Suprapubic skin (tissue), 4 donors: ENCODE data around the gene GPD1. TPM values are rescaled to one million over a fixed set of nuclear protein-coding genes. Genes with fewer than 3 reads are reported as not detected.
"Not testable (repeated sequence)": the region's sequence is repeated elsewhere in the genome, so short reads cannot be mapped to it uniquely, and the experiment has no call there.

Experiments
- DNase-seq, 2 donors: peaks; one replicate each; pipeline ENCODE4 v3.0.0-alpha.2; 2019; ENCODE audit warnings: low spot score in 2 of 2
- H3K27ac ChIP-seq: fragments of 200-600 bp; sonication (generic); one replicate; pipeline ENCODE4 v1.5.1; 2019
- H3K27me3 ChIP-seq: fragments of 200-600 bp; sonication (generic); one replicate; pipeline ENCODE4 v1.5.1; 2019
- H3K36me3 ChIP-seq: fragments of 200-600 bp; sonication (generic); one replicate; pipeline ENCODE4 v1.5.1; 2019
- H3K4me1 ChIP-seq: fragments of 200-600 bp; sonication (generic); one replicate; pipeline ENCODE4 v1.5.1; 2019
- H3K4me3 ChIP-seq: fragments of 200-600 bp; sonication (generic); one replicate; pipeline ENCODE4 v1.5.1; 2019; ENCODE audit warnings: mild to moderate bottlenecking
- H3K9me3 ChIP-seq: fragments of 200-600 bp; sonication (generic); one replicate; pipeline ENCODE4 v1.5.1; 2019
- CTCF ChIP-seq, 2 donors: fragments of 200-600 bp in 1 of 2; fragments of 450-650 bp in 1 of 2; sonication (generic) in 1 of 2; IDR thresholded peaks; one replicate each; pipeline ENCODE4 v1.5.1; 2016 to 2019; ENCODE audit warnings: antibody characterized with exemption in 2 of 2, mild to moderate bottlenecking in 1 of 2, moderate library complexity in 1 of 2
- EP300 ChIP-seq: sonication (generic); formaldehyde crosslinking; IDR thresholded peaks from one replicate; pipeline ENCODE4 v1.6.1; 2017; ENCODE audit warnings: antibody characterized with exemption
- POLR2A ChIP-seq, 2 donors: fragments of 450-650 bp; IDR thresholded peaks; one replicate each; pipeline ENCODE4 v1.6.1; 2017; ENCODE audit warnings: antibody characterized with exemption in 2 of 2, mild to moderate bottlenecking in 2 of 2, moderate library complexity in 2 of 2
- POLR2AphosphoS5 ChIP-seq, 3 donors: sonication (generic); formaldehyde crosslinking; IDR thresholded peaks; one replicate each; pipeline ENCODE4 v1.6.1; 2017; ENCODE audit warnings: antibody characterized with exemption in 3 of 3
- WGBS: methylation state at CpG from one replicate; pipeline ENCODE4 v1.1.5; 2018; 5-methylcytosine and 5-hydroxymethylcytosine counted together
- total RNA-seq, 4 donors: library from RNA; depleted of rRNA; stranded (reverse); fragments of >200 nt; gene quantifications; one replicate each; pipeline ENCODE4 v1.1.0, GENCODE V29; 2016

The GPD1 gene
- total RNA-seq, 4 donors from 2014 or later, result 49.5 to 74.5 (median 61.8) TPM

GRCh38 chr12:50151047-50151687 lies 47.4 kb downstream of the GPD1 start:
- no peak for TF ChIP-seq POLR2AphosphoS5 (IDR thresholded peaks at IDR 0.05)
- TF ChIP-seq CTCF (IDR thresholded peaks at IDR 0.05), result no peak
- no peak for TF ChIP-seq POLR2A (IDR thresholded peaks at IDR 0.05)
- TF ChIP-seq EP300, result no peak
- H3K4me3 ChIP-seq, result no peak overlapping the region
- no peaks in the 10 kb centered on the region for H3K4me1 ChIP-seq
- DNase-seq, result no peak
- no peaks in the 10 kb centered on the region for H3K36me3 ChIP-seq
- 57% methylated on average over 1 of the region's 1 CpG for WGBS
- H3K27ac ChIP-seq, result no peak overlapping the region
- H3K9me3 ChIP-seq, result no peaks in the 10 kb centered on the region
- no peaks in the 10 kb centered on the region for H3K27me3 ChIP-seq

DNA sequence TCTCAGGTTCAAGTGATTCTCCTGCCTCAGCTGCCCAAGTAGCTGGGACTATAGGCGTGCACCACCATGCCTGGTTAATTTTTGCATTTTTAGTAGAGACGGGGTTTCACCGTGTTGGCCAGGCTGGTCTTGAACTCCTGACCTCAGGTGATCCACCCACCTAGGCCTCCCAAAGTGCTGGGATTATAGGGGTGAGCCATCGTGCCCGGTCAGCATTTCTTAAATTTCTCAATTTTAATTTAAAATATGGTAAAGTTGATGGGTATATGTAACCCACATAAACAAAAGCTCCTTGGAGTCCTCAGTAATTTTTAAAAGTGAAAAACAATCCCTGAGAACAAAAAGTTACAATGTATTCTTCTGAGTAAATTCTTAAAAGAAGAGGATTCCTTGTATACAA lies 51.1 kb downstream of the GPD1 start:
- not testable (repeated sequence) for H3K4me3 ChIP-seq, H3K4me1 ChIP-seq, DNase-seq, H3K27ac ChIP-seq, H3K9me3 ChIP-seq, H3K36me3 ChIP-seq, H3K27me3 ChIP-seq
- 96% methylated on average over 5 of the region's 5 CpGs for WGBS

GRCh38 chr12:50156641-50157040 lies 52.8 kb downstream of the GPD1 start:
- H3K36me3 ChIP-seq, result no peaks in the 10 kb centered on the region
- H3K9me3 ChIP-seq, result no peaks in the 10 kb centered on the region
- no peak for DNase-seq
- H3K27me3 ChIP-seq, result no peaks in the 10 kb centered on the region
- TF ChIP-seq CTCF (IDR thresholded peaks at IDR 0.05) (no peak), EP300 (no peak), POLR2A (IDR thresholded peaks at IDR 0.05) (no peak), POLR2AphosphoS5 (IDR thresholded peaks at IDR 0.05) (no peak)
- H3K4me3 ChIP-seq, result no peak overlapping the region
- no peak overlapping the region for H3K27ac ChIP-seq
- H3K4me1 ChIP-seq, result no peaks in the 10 kb centered on the region

GRCh38 chr12:50157259-50157658 lies 53.5 kb downstream of the GPD1 start:
- H3K4me3 ChIP-seq, result no peak overlapping the region
- no peaks in the 10 kb centered on the region for H3K4me1 ChIP-seq
- WGBS, result 84% methylated on average over 2 of the region's 2 CpGs
- no peak for TF ChIP-seq CTCF (IDR thresholded peaks at IDR 0.05)
- no peak for TF ChIP-seq EP300
- DNase-seq, result no peak
- H3K36me3 ChIP-seq, result no peaks in the 10 kb centered on the region
- H3K27ac ChIP-seq, result no peak overlapping the region
- no peaks in the 10 kb centered on the region for H3K9me3 ChIP-seq
- H3K27me3 ChIP-seq, result no peaks in the 10 kb centered on the region

- Histone ChIP-seq H3K36me3 (no peaks in the 10 kb centered on the region), H3K27me3 (no peaks in the 10 kb centered on the region), H3K4me1 (peaks cover 8% of the 10 kb centered on the region), H3K27ac (no peak overlapping the region), H3K9me3 (no peaks in the 10 kb centered on the region), H3K4me3 (no peak overlapping the region)
- TF ChIP-seq CTCF (IDR thresholded peaks at IDR 0.05), result no peak
- TF ChIP-seq POLR2AphosphoS5 (IDR thresholded peaks at IDR 0.05), result no peak
- no peak for TF ChIP-seq EP300
- TF ChIP-seq POLR2A (IDR thresholded peaks at IDR 0.05), result no peak
- no peak for DNase-seq
These were observed 56.8 kb downstream of the GPD1 start for GRCh38 chr12:50160643-50161042.

Other genes starting within 250 kb of the GPD1 start
- gene FAIM2, start 200.1 kb upstream of the GPD1 start, total RNA-seq, result under 1 TPM in 3 of 4 donors, not detected in 1; 0.38 to 0.65 (median 0.56) TPM
- gene AQP2, start 153.3 kb upstream of the GPD1 start, total RNA-seq, result under 1 TPM in 1 of 4 donors, not detected in 3; 0.15 TPM
- 100 to 1,000 TPM; 128 to 258 (median 196) TPM for gene AQP5, start 142.1 kb upstream of the GPD1 start, total RNA-seq
- gene AQP6, start 131.1 kb upstream of the GPD1 start, total RNA-seq, result not detected
- 10 to 100 TPM; 13.8 to 20.4 (median 16.2) TPM for gene RACGAP1, start 78.5 kb upstream of the GPD1 start, total RNA-seq
- 1 to 10 TPM in 3 of 4 donors, under 1 TPM in 1; 0.59 to 2.2 (median 1.5) TPM for gene ASIC1, start 46.4 kb upstream of the GPD1 start, total RNA-seq
- 10 to 100 TPM; 62.8 to 86.5 (median 69.7) TPM for gene SMARCD1, start 18.7 kb upstream of the GPD1 start, total RNA-seq
- 10 to 100 TPM; 29.4 to 45.5 (median 34.6) TPM for gene COX14, start 8.2 kb downstream of the GPD1 start, total RNA-seq
- 10 to 100 TPM; 29.4 to 45.1 (median 38.9) TPM for gene CERS5, start 63.4 kb downstream of the GPD1 start, total RNA-seq
- gene LIMA1, start 179.5 kb downstream of the GPD1 start, total RNA-seq, result 100 to 1,000 TPM in 1 of 4 donors, 10 to 100 TPM in 3; 66.6 to 105 (median 89.6) TPM